T47D (cell line): Measurements from ENCODE around the gene UBASH3B.
A peak's percentile ranks its signal among the peaks of the same experiment; 100 is the strongest.

ENCODE experiments used
- DNase-seq, 2 experiments: peaks; one replicate each; pipeline versions ENCODE4 v3.0.0 to v3.0.0-alpha.2; 2011 to 2012; ENCODE audit warnings: low read depth in 1 of 2, low spot score in 1 of 2
- JUND ChIP-seq: IDR thresholded peaks from 2 replicates; pipeline ENCODE4 v1.6.1; 2012; ENCODE audit warnings: low read depth
- in situ Hi-C: cut with HindIII; loops from 2 replicates; pipeline ENCODE4 v1.10.0; 2016; ENCODE audit warnings: low sequenced_read_pairs, low pct_unique_long_range_greater_than_20kb

Gene UBASH3B

DNA sequence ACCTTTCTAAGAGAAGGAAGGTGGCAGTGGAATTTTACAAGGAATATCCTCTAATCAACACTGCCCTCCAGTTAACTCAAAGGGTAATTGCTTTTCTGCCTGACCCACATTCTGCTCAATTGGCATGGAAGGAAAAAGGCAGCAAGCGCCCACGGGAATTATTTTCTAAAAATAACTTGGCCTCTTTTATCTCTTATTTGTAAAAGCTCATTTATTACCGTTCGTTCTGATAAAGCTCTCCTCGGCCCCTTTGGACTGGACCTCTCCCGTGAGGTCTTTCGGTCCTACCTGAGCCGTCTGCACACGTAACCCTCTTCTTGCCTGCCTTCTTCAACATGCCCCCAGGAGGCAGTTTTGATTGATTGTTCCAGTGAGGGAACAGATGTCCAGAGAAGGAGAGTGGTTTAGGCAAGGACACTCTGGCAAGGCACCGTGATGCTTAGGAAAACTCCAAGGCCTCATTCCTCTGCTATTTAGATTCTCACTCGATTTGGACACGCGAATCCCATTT, 129.6 kb downstream of the UBASH3B start:
- no peak for TF ChIP-seq JUND
- DNase-seq = no peak
- in situ Hi-C loops = no loop called here

DNA sequence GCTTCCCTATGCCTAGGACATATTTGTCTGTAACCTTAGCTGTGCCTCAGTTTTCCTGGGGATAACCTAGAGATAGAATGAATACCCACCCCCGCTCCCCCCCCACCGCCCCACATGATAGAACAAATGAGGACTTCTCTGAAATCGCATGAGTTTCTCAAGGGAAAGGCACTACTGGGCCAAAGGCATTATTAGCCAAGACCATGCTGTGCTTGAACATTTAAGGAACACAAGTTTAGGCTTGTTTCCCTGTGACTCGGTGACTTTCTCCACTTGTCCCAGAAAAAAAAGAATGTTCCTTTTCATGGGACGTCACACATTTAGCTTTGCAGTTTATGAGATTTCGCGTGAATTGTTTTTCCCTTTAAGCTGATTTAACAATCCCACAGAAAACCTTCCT, 131.4 kb downstream of the UBASH3B start:
- in situ Hi-C loops = no loop called here
- no peak for DNase-seq
- TF ChIP-seq JUND = no peak

DNA sequence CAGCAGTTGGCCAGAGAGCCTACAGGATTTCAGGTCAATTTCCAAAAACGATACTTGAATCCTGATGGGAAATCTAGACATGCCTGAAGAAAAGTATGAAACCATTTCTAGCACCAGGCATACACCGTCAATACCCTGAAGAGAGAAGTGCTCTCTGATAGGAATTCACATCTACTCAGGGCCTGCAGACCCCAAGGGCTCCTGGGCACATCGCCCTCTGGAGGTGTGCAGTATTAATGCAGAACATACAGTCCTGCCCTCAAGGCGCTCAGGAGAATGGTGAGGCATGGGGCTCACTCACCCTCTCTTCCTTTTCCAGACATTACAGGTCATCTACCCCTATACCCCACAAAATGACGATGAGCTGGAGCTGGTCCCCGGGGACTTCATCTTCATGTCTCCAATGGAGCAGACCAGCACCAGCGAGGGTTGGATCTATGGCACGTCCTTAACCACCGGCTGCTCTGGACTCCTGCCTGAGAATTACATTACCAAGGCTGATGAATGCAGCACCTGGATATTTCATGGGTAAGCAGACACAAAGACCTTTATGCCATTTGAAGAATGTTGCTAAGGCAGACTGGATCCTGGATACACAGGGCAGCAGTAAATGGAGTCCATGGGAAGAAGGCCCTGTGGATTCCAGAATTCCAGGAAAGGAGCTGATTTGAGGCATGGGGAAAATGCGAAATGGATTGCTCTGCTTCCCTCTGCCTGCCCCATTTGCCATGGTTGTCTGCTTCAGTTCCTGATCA, 133.4 kb downstream of the UBASH3B start:
- no peak for TF ChIP-seq JUND
- DNase-seq = no peak
- in situ Hi-C loops = no loop called here

DNA sequence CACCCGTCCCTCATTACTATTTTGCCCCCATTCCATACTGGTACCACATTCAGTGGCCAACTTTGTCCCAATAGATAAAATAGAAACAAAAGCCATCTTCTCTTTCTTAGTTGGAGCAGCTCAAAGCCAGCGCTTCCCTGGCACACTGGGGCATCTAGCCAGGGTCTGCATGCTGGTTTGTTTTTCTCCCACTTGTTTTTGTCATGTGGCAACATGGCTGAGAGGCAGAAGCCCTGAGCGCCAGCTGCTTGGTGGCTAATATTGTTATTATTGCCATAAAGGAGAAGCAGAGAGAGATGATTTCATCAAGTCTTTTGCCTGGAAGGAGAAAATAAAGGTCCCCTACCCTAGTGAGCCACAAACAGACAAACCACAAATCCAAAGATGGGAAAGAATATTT, 134.4 kb downstream of the UBASH3B start:
- in situ Hi-C loops = no loop called here
- no peak for TF ChIP-seq JUND
- no peak for DNase-seq

DNA sequence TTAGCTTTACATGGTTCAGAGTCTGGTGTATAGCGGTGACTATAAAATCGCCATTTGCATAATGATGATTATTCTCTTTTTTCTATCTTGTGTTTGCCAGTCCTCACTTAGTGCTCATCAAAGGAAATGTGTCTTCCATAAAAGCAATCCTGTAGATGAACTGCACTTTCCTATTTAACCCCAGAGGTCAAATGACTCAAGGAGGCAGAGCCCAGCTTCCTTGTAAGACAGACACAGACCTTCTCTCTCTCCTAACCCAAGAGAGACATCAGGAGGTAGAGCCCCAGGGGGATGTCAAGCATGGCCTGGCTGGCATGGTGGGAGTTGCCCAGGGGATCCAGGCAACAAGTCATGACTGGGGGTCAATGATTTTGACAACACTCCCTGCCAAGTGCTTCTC, 135.9 kb downstream of the UBASH3B start:
- TF ChIP-seq JUND = no peak
- DNase-seq = no peak
- in situ Hi-C loops = no loop called here

DNA sequence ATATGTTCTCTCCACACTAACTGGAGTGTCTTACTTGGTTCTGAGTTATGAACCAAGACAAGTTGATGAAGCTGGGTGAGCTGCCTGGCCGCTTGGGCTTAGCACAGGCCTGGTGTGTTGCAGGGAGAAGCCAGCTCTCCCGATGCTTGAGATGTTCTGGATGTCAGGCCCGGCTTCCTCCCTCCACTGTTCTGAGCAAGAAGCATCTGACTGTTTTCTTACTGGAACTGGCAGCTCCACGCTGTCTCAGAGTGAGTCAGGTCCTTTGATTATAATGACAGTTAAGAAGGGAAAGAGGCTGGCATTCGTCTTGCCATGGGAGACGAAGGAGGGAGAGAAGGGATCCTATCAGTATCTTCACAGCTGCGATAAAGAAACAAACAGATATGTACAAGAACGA, 136.3 kb downstream of the UBASH3B start:
- TF ChIP-seq JUND = no peak
- in situ Hi-C loops = no loop called here
- DNase-seq = no peak

DNA sequence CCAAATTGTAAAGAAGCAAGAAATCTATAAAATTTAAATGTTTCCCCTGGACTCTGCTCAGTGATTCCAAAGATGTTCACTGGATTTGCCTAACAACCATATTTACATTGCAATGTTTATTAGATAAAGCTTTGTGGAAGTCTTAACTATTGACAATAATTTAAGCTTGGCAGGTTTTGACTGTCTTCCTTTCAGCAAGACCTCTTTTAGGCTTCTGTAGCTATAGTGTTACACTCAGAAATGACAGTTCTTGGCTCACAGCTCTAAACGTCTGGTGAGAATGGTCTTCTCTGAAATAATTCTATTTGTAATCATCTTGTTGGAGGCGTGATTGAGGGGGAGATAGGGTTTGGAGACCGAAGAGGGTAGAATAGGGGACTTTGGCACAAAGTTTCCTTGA, 138.0 kb downstream of the UBASH3B start:
- in situ Hi-C loops = no loop called here

DNA sequence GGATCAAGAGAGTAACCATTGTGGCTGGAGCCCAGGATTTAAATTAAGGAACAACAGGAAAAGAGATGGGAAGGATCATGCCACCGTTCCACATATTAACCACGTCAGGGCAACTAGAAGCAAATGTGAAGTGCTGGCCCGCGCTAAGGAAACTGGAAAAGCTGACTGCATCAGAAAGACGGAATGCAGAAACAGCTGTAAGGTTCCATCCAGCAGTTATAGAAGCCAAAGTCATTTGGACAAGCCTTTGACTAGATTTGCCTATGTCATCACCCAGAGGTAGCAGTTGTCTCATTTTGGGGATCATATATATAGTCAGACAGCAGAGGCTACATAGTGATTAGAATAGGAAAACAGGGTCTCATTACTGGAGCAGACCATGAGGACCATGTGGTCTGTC, 139.8 kb downstream of the UBASH3B start:
- no peak for DNase-seq
- in situ Hi-C loops = no loop called here
- no peak for TF ChIP-seq JUND

More for the DNA sequence above, 138.0 kb downstream of the UBASH3B start:
- no peak for DNase-seq
- TF ChIP-seq JUND = no peak

DNA sequence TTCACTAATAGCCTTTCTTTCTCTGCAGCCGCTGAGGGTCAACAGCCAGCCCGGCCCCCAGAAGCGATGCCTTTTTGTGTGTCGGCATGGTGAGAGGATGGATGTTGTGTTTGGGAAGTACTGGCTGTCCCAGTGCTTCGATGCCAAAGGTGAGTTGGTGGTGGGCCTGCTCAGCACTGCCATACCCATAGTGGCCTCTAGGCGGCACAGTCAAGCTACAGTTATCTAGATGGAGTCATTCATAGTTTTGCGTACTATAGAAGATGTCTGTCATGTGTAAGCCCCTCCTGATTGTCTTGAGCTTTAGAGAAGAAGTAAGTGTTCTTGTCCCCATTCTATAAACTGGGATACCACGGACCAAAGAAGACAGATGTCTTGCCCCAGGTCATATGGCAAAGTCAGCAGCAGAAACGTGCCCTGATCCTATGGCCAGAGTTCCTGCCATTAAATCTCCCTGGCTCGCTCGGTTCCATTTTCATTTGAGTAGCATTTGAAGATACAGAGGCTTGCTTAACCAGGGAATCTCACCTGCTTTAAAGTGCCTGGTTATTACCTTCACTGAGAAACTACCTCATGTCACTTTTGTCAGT, 140.7 kb downstream of the UBASH3B start:
- DNase-seq = peak in 1 of 2 experiments; percentile 51
- in situ Hi-C loops = no loop called here
- no peak for TF ChIP-seq JUND

DNA sequence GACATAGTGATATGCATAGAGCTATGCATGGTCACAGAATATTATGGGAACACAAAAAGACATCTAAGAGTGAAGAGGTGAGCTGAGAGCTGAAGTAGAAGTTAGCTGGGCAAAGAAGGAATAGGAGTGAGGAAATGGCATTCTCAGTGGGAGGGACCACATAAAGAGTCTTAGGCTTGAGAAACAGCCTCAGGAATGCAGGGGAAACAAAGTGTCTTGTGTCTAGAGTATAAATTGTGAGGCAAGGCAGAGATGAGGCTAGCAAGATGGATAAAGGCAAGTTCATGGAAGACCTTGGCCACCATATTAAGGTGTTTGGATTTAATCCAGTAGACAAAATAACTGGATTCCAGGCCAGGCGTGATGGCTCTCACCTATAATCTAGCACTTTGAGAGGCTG, 142.1 kb downstream of the UBASH3B start:
- in situ Hi-C loops = no loop called here
- no peak for TF ChIP-seq JUND
- DNase-seq = no peak

DNA sequence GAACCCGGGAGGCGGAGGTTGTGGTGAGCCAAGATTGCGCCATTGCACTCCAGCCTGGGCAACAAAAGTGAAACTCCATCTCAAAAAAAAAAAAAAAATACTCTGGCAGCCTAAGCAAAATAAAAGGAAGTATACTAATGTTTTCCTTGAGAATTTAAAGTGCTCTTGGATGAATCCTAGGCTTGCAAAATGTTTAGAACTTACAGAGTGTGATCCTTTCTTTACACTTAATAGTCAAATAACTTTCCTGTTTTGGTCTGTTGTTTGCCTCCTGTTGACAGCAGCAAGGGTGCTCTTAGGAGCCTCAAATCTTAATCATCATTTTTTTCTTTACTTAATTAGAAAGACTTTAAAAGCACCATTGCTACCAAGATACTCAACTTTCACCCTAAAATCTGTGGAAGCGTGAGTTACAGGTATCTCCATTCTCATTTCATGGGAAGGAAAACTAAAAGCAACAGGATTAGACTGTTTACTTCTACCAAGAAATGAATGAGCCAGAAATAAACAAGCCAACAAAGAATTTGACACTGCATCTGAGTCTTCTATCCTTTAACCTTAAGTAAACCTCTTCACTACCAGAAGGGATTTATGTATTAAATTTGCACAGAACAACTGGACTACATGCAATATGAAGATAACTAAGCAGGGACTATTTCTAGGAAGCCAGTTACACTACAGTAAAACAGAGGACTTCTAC, 144.0 kb downstream of the UBASH3B start:
- no peak for DNase-seq
- TF ChIP-seq JUND = no peak
- in situ Hi-C loops = no loop called here

DNA sequence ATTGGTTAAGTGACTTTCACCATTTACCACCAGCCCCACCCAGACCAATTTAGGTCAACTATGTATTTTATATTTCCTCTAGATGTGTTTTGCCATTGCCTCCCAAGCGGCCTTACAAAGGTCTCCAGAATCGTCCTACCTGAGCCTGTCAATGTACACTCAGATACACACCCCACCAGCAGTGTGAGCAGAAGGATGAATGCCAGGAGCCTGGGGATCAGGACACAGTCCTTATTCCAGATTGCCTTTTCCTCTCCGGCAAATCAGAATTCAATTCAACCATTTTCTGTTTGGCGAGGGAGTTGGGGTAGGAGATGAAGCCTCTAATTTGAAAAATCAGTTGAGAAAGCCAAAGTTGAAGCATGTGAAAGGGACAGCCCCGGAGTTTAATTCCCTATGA, 147.4 kb downstream of the UBASH3B start:
- DNase-seq = no peak
- TF ChIP-seq JUND = no peak
- in situ Hi-C loops = no loop called here

DNA sequence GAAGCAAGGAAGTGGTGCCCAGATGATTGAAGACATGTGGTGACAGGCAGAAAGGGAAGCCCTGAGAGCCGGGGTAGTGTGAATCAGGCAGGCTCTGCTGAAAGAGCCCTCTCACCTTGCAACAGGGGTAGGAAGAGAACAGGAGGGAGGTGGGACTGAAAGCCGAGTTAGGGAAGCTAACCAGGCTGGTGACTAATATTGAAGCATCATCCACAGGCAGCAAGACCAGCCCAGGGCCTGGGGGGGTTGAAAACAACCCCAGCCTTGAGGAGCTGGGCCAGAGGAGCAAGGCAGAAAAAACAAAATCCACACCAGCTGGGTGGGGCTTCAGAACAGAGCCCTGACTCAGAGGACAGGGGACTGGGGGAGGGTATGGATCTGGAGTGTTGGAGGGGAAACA, 147.8 kb downstream of the UBASH3B start:
- no peak for DNase-seq
- in situ Hi-C loops = no loop called here
- no peak for TF ChIP-seq JUND

DNA sequence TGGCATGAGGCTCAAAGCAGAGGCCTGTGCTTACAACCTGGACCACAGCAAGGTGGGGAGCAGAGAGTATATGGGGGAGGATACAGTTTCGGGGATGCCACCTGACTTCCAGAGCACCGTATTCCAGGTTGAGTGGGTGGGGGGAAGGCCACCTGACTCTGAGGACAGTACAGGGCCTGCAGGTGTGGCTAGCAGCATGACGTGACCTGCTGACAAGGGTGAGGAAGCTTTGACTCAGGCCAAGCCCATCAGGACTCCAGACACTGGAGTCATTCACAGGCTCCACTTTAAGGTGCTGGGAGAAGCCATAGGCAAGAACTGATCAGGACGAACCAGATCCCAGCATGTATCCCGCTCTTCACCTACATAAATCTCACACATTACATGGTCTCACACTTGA, 148.2 kb downstream of the UBASH3B start:
- in situ Hi-C loops = no loop called here
- DNase-seq = no peak
- no peak for TF ChIP-seq JUND
